GM19467 (cell line): Measurements from ENCODE around the gene EMP2.

Experiments
- ATAC-seq: cut with Tn5 transposase; IDR thresholded peaks from one replicate; pipeline ENCODE4 v1.9.1; 2021; ENCODE audit warnings: mild to moderate bottlenecking, moderate library complexity; ENCODE audit not compliant: unreplicated experiment

The EMP2 gene

GRCh38 chr16:10610499-10611184, 30.2 kb upstream of the EMP2 start:
- ATAC-seq = no peak

GRCh38 chr16:10609402-10609774, 29.0 kb upstream of the EMP2 start:
- ATAC-seq = no peak

- no peak for ATAC-seq
Observed at GRCh38 chr16:10608687-10609401, 28.4 kb upstream of the EMP2 start.

- ATAC-seq = no peak
Observed at GRCh38 chr16:10607157-10607556, 26.8 kb upstream of the EMP2 start.

GRCh38 chr16:10606607-10607006, 26.2 kb upstream of the EMP2 start:
- ATAC-seq = no peak

GRCh38 chr16:10605636-10606035, 25.2 kb upstream of the EMP2 start:
- ATAC-seq = no peak

- ATAC-seq = no peak
Observed at GRCh38 chr16:10601444-10602408, 21.3 kb upstream of the EMP2 start.

- ATAC-seq = no peak
Observed at GRCh38 chr16:10600782-10601443, 20.5 kb upstream of the EMP2 start.

- ATAC-seq = no peak
Observed at GRCh38 chr16:10599626-10600025, 19.2 kb upstream of the EMP2 start.

- ATAC-seq = no peak
Observed at GRCh38 chr16:10598157-10598556, 17.8 kb upstream of the EMP2 start.

- ATAC-seq = no peak
Observed at GRCh38 chr16:10597187-10597601, 16.8 kb upstream of the EMP2 start.

- no peak for ATAC-seq
Observed at GRCh38 chr16:10594312-10594950, 14.0 kb upstream of the EMP2 start.

GRCh38 chr16:10592611-10593010, 12.2 kb upstream of the EMP2 start:
- ATAC-seq = no peak

- no peak for ATAC-seq
Observed at GRCh38 chr16:10590342-10590741, 9.9 kb upstream of the EMP2 start.

GRCh38 chr16:10589109-10589508, 8.7 kb upstream of the EMP2 start:
- ATAC-seq = no peak

- no peak for ATAC-seq
Observed at GRCh38 chr16:10587622-10588021, 7.2 kb upstream of the EMP2 start.

- ATAC-seq = no peak
Observed at GRCh38 chr16:10584981-10585438, 4.6 kb upstream of the EMP2 start.

GRCh38 chr16:10583269-10583668, 2.9 kb upstream of the EMP2 start:
- ATAC-seq = no peak

GRCh38 chr16:10581507-10581906, 1.1 kb upstream of the EMP2 start:
- ATAC-seq = no peak

GRCh38 chr16:10580883-10581247, 467 bp upstream of the EMP2 start:
- no peak for ATAC-seq
